Erythroblast (primary cell): Measurements from ENCODE around the gene KDM5C.

Source experiments
- GATA1 ChIP-seq: IDR thresholded peaks from 2 replicates; pipeline ENCODE4 v1.6.1; 2011; ENCODE audit warnings: low read depth, mild to moderate bottlenecking, control low read depth, low read length, moderate library complexity
- POLR2A ChIP-seq: IDR thresholded peaks from 2 replicates; pipeline ENCODE4 v1.6.1; 2011; ENCODE audit warnings: mild to moderate bottlenecking, low read length

- TF ChIP-seq POLR2A (no peak), GATA1 (no peak)
These were observed 36.5 kb upstream of the KDM5C start for GRCh38 chrX:53261355-53261972.
